ENCODE results near the gene DHRSX. TPM values are rescaled to one million over a fixed set of nuclear protein-coding genes. Genes with fewer than 3 reads are reported as not detected.
A peak's percentile ranks its signal among the peaks of the same experiment; 100 is the strongest.

DHRSX gene
- polyA plus RNA-seq, 2 donors = 2.5 to 5.9 TPM

GRCh38 chrX:2342874-2343273 is 157.9 kb downstream of the DHRSX start:
- 86 to 87% methylated on average over 7 of the region's 7 CpGs for WGBS, 2 donors
- H3K4me3 ChIP-seq (ENCODE audit: low read depth in 1 of 2, low read length in 2 of 2) = no peak overlapping the region
- H3K4me1 ChIP-seq (ENCODE audit: control insufficient read depth in 2 of 2, insufficient read depth in 2 of 2, low read length in 1 of 2) = peaks cover 0 to 2% of the 10 kb centered on the region in 2 donors
- H3K36me3 ChIP-seq (ENCODE audit: control insufficient read depth in 2 of 2, insufficient read depth in 2 of 2, low read length in 1 of 2) = peaks cover 4 to 5% of the 10 kb centered on the region in 2 donors
- H3K27ac ChIP-seq (ENCODE audit: low read depth in 2 of 2, low read length in 1 of 2) = no peak overlapping the region
- H3K9me3 ChIP-seq (ENCODE audit: control insufficient read depth in 2 of 2, insufficient read depth in 1 of 2, low read depth in 1 of 2, low read length in 1 of 2) = no peaks in the 10 kb centered on the region
- H3K27me3 ChIP-seq (ENCODE audit: control insufficient read depth in 1 of 2, insufficient read depth in 2 of 2, low read length in 2 of 2) = no peaks in the 10 kb centered on the region

GRCh38 chrX:2342281-2342688 is 158.5 kb downstream of the DHRSX start:
- Histone ChIP-seq H3K4me1 (ENCODE audit: control insufficient read depth in 2 of 2, insufficient read depth in 2 of 2, low read length in 1 of 2) (peaks cover 0 to 2% of the 10 kb centered on the region in 2 donors), H3K36me3 (ENCODE audit: control insufficient read depth in 2 of 2, insufficient read depth in 2 of 2, low read length in 1 of 2) (peaks cover 4 to 5% of the 10 kb centered on the region in 2 donors), H3K4me3 (ENCODE audit: low read depth in 1 of 2, low read length in 2 of 2) (no peak overlapping the region), H3K27me3 (ENCODE audit: control insufficient read depth in 1 of 2, insufficient read depth in 2 of 2, low read length in 2 of 2) (no peaks in the 10 kb centered on the region), H3K9me3 (ENCODE audit: control insufficient read depth in 2 of 2, insufficient read depth in 1 of 2, low read depth in 1 of 2, low read length in 1 of 2) (no peaks in the 10 kb centered on the region), H3K27ac (ENCODE audit: low read depth in 2 of 2, low read length in 1 of 2) (no peak overlapping the region)
- 88% methylated on average over 9 of the region's 9 CpGs for WGBS, 2 donors

- Histone ChIP-seq H3K9me3 (ENCODE audit: control insufficient read depth in 2 of 2, insufficient read depth in 1 of 2, low read depth in 1 of 2, low read length in 1 of 2) (no peaks in the 10 kb centered on the region), H3K27ac (ENCODE audit: low read depth in 2 of 2, low read length in 1 of 2) (no peak overlapping the region), H3K4me1 (ENCODE audit: control insufficient read depth in 2 of 2, insufficient read depth in 2 of 2, low read length in 1 of 2) (peaks cover 0 to 2% of the 10 kb centered on the region in 2 donors), H3K36me3 (ENCODE audit: control insufficient read depth in 2 of 2, insufficient read depth in 2 of 2, low read length in 1 of 2) (peaks cover 4 to 5% of the 10 kb centered on the region in 2 donors), H3K4me3 (ENCODE audit: low read depth in 1 of 2, low read length in 2 of 2) (no peak overlapping the region), H3K27me3 (ENCODE audit: control insufficient read depth in 1 of 2, insufficient read depth in 2 of 2, low read length in 2 of 2) (no peaks in the 10 kb centered on the region)
- WGBS, 2 donors = 94 to 95% methylated on average over 7 of the region's 7 CpGs
These were observed 159.8 kb downstream of the DHRSX start for GRCh38 chrX:2340991-2341390.

DNA sequence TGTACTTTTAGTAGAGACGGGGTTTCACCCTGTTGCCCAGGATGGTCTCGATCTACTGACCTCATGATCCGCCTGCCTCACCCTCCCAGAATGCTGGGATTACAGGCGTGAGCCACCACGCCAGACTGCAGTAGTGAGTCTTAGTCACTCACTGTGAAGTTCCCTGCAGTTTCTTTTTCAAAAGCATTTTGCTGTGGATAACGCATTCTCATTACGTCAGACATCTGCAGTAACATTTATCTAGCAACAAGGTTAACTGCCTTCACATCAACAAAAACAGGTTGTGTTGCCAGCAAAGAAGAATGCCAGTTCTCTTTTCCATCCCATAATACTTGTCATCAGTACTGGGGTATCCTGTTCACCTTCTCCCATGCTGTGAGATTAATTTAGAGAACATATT is 164.6 kb downstream of the DHRSX start:
- Histone ChIP-seq H3K4me1 (ENCODE audit: control insufficient read depth in 2 of 2, insufficient read depth in 2 of 2, low read length in 1 of 2) (no peaks in the 10 kb centered on the region), H3K27me3 (ENCODE audit: control insufficient read depth in 1 of 2, insufficient read depth in 2 of 2, low read length in 2 of 2) (no peaks in the 10 kb centered on the region), H3K9me3 (ENCODE audit: control insufficient read depth in 2 of 2, insufficient read depth in 1 of 2, low read depth in 1 of 2, low read length in 1 of 2) (no peaks in the 10 kb centered on the region), H3K4me3 (ENCODE audit: low read depth in 1 of 2, low read length in 2 of 2) (no peak overlapping the region), H3K27ac (ENCODE audit: low read depth in 2 of 2, low read length in 1 of 2) (no peak overlapping the region), H3K36me3 (ENCODE audit: control insufficient read depth in 2 of 2, insufficient read depth in 2 of 2, low read length in 1 of 2) (peaks cover 3 to 4% of the 10 kb centered on the region in 2 donors)
- WGBS, 2 donors = 96% methylated on average over 7 of the region's 7 CpGs

GRCh38 chrX:2334237-2334636 is 166.5 kb downstream of the DHRSX start:
- no peak overlapping the region for H3K27ac ChIP-seq (ENCODE audit: low read depth in 2 of 2, low read length in 1 of 2)
- peaks cover 0 to 4% of the 10 kb centered on the region in 2 donors for H3K36me3 ChIP-seq (ENCODE audit: control insufficient read depth in 2 of 2, insufficient read depth in 2 of 2, low read length in 1 of 2)
- H3K4me1 ChIP-seq (ENCODE audit: control insufficient read depth in 2 of 2, insufficient read depth in 2 of 2, low read length in 1 of 2) = no peaks in the 10 kb centered on the region
- H3K4me3 ChIP-seq (ENCODE audit: low read depth in 1 of 2, low read length in 2 of 2) = no peak overlapping the region
- 92 to 93% methylated on average over 9 of the region's 9 CpGs for WGBS, 2 donors
- H3K27me3 ChIP-seq (ENCODE audit: control insufficient read depth in 1 of 2, insufficient read depth in 2 of 2, low read length in 2 of 2) = no peaks in the 10 kb centered on the region
- H3K9me3 ChIP-seq (ENCODE audit: control insufficient read depth in 2 of 2, insufficient read depth in 1 of 2, low read depth in 1 of 2, low read length in 1 of 2) = no peaks in the 10 kb centered on the region

GRCh38 chrX:2332252-2332651 is 168.5 kb downstream of the DHRSX start:
- no peaks in the 10 kb centered on the region for H3K4me1 ChIP-seq (ENCODE audit: control insufficient read depth in 2 of 2, insufficient read depth in 2 of 2, low read length in 1 of 2)
- no peaks in the 10 kb centered on the region for H3K27me3 ChIP-seq (ENCODE audit: control insufficient read depth in 1 of 2, insufficient read depth in 2 of 2, low read length in 2 of 2)
- 78 to 80% methylated on average over 4 of the region's 4 CpGs for WGBS, 2 donors
- no peak overlapping the region for H3K27ac ChIP-seq (ENCODE audit: low read depth in 2 of 2, low read length in 1 of 2)
- no peak overlapping the region for H3K4me3 ChIP-seq (ENCODE audit: low read depth in 1 of 2, low read length in 2 of 2)
- H3K9me3 ChIP-seq (ENCODE audit: control insufficient read depth in 2 of 2, insufficient read depth in 1 of 2, low read depth in 1 of 2, low read length in 1 of 2) = no peaks in the 10 kb centered on the region
- H3K36me3 ChIP-seq (ENCODE audit: control insufficient read depth in 2 of 2, insufficient read depth in 2 of 2, low read length in 1 of 2) = no peaks in the 10 kb centered on the region

GRCh38 chrX:2330910-2331309 is 169.9 kb downstream of the DHRSX start:
- H3K9me3 ChIP-seq (ENCODE audit: control insufficient read depth in 2 of 2, insufficient read depth in 1 of 2, low read depth in 1 of 2, low read length in 1 of 2) = no peaks in the 10 kb centered on the region

GRCh38 chrX:2330487-2330886 is 170.3 kb downstream of the DHRSX start:
- no peaks in the 10 kb centered on the region for H3K36me3 ChIP-seq (ENCODE audit: control insufficient read depth in 2 of 2, insufficient read depth in 2 of 2, low read length in 1 of 2)
- H3K27ac ChIP-seq (ENCODE audit: low read depth in 2 of 2, low read length in 1 of 2) = no peak overlapping the region
- H3K9me3 ChIP-seq (ENCODE audit: control insufficient read depth in 2 of 2, insufficient read depth in 1 of 2, low read depth in 1 of 2, low read length in 1 of 2) = no peaks in the 10 kb centered on the region
- H3K27me3 ChIP-seq (ENCODE audit: control insufficient read depth in 1 of 2, insufficient read depth in 2 of 2, low read length in 2 of 2) = no peaks in the 10 kb centered on the region
- H3K4me3 ChIP-seq (ENCODE audit: low read depth in 1 of 2, low read length in 2 of 2) = no peak overlapping the region
- WGBS, 2 donors = 56 to 68% methylated on average over 2 of the region's 2 CpGs
- no peaks in the 10 kb centered on the region for H3K4me1 ChIP-seq (ENCODE audit: control insufficient read depth in 2 of 2, insufficient read depth in 2 of 2, low read length in 1 of 2)

More at GRCh38 chrX:2330910-2331309, 169.9 kb downstream of the DHRSX start:
- Histone ChIP-seq H3K27ac (ENCODE audit: low read depth in 2 of 2, low read length in 1 of 2) (no peak overlapping the region), H3K4me1 (ENCODE audit: control insufficient read depth in 2 of 2, insufficient read depth in 2 of 2, low read length in 1 of 2) (no peaks in the 10 kb centered on the region), H3K36me3 (ENCODE audit: control insufficient read depth in 2 of 2, insufficient read depth in 2 of 2, low read length in 1 of 2) (no peaks in the 10 kb centered on the region), H3K27me3 (ENCODE audit: control insufficient read depth in 1 of 2, insufficient read depth in 2 of 2, low read length in 2 of 2) (no peaks in the 10 kb centered on the region), H3K4me3 (ENCODE audit: low read depth in 1 of 2, low read length in 2 of 2) (no peak overlapping the region)
- 92 to 94% methylated on average over 3 of the region's 3 CpGs for WGBS, 2 donors

DNA sequence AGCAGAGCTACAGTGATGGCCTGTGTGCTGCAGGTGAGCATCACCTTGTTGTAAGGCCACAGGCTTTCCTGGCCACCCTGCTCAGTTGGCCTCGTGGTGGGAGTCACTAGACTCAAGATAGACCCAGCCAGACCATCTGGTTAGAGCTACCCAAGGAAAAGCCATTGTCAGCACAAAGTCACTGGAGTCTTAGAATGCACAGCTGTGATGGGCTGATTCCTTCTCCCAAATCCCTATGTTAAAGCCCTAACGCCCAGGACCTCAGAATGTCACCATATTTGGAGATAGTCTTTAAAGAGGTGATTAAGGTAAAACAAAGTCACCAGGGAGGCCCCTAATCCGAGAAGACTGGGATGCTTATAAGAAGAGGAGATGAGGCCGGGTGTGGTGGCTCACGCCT is 173.4 kb downstream of the DHRSX start:
- no peaks in the 10 kb centered on the region for H3K27me3 ChIP-seq (ENCODE audit: control insufficient read depth in 1 of 2, insufficient read depth in 2 of 2, low read length in 2 of 2)
- H3K27ac ChIP-seq (ENCODE audit: low read depth in 2 of 2, low read length in 1 of 2) = no peak overlapping the region
- no peaks in the 10 kb centered on the region for H3K9me3 ChIP-seq (ENCODE audit: control insufficient read depth in 2 of 2, insufficient read depth in 1 of 2, low read depth in 1 of 2, low read length in 1 of 2)
- H3K36me3 ChIP-seq (ENCODE audit: control insufficient read depth in 2 of 2, insufficient read depth in 2 of 2, low read length in 1 of 2) = no peaks in the 10 kb centered on the region
- no peak overlapping the region for H3K4me3 ChIP-seq (ENCODE audit: low read depth in 1 of 2, low read length in 2 of 2)
- 92 to 93% methylated on average over 5 of the region's 5 CpGs for WGBS, 2 donors
- H3K4me1 ChIP-seq (ENCODE audit: control insufficient read depth in 2 of 2, insufficient read depth in 2 of 2, low read length in 1 of 2) = no peaks in the 10 kb centered on the region

DNA sequence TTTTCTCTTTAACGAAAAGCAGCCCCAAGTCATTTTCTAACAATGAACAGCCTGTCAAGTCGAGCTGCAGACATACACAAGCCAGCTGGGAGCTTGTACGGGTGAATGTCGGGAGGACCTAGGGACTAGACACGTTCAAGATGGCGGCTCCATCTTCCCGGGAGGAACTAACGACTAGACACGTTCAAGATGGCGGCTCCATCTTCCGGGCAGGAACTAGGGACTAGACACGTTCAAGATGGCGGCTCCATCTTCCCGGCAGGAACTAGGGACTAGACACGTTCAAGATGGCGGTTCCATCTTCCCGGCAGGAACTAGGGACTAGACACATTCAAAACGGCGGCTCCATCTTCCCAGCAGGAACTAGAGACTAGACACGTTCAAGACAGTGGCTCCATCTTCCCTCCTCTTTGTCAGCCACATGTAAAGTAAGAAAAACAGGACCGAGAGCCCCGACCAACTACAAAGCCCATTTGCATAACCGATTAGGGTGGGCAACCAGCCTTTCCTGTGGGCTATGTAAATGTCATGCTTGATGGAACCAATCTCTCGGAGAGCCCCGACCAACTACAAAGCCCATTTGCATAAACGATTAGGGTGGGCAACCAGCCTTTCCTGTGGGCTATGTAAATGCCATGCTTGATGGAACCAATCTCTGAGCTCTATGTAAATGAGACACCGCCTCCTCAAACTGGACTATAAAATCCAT is 175.5 kb downstream of the DHRSX start:
- Histone ChIP-seq H3K27ac (ENCODE audit: low read depth in 2 of 2, low read length in 1 of 2) (peak overlapping the region in 1 of 2 donors; percentile 38), H3K4me3 (ENCODE audit: low read depth in 1 of 2, low read length in 2 of 2) (peak overlapping the region in 1 of 2 donors; percentile 16)

More for the DNA sequence above, 175.5 kb downstream of the DHRSX start:
- no peaks in the 10 kb centered on the region for H3K9me3 ChIP-seq (ENCODE audit: control insufficient read depth in 2 of 2, insufficient read depth in 1 of 2, low read depth in 1 of 2, low read length in 1 of 2)
- WGBS, 2 donors = 39 to 82% methylated on average over 27 of the region's 27 CpGs
- H3K27me3 ChIP-seq (ENCODE audit: control insufficient read depth in 1 of 2, insufficient read depth in 2 of 2, low read length in 2 of 2) = no peaks in the 10 kb centered on the region
- H3K4me1 ChIP-seq (ENCODE audit: control insufficient read depth in 2 of 2, insufficient read depth in 2 of 2, low read length in 1 of 2) = peaks cover 0 to 4% of the 10 kb centered on the region in 2 donors
- no peaks in the 10 kb centered on the region for H3K36me3 ChIP-seq (ENCODE audit: control insufficient read depth in 2 of 2, insufficient read depth in 2 of 2, low read length in 1 of 2)
